Osteoblast (primary cell): ENCODE measurements around the gene EIF3I. TPM values are rescaled to one million over a fixed set of nuclear protein-coding genes. Genes with fewer than 3 reads are reported as not detected.

Experiments used
- DNase-seq: peaks from one replicate; pipeline ENCODE4 v3.0.0; 2011; ENCODE audit warnings: low spot score, mixed read lengths; ENCODE audit not compliant: insufficient read length; ENCODE audit errors: missing footprints
- H2AFZ ChIP-seq: 2 replicates; pipeline ENCODE4 v1.6.0; 2011; ENCODE audit warnings: mild to moderate bottlenecking, low read length
- H3K27ac ChIP-seq: 2 replicates; pipeline ENCODE4 v1.5.1; 2011; ENCODE audit warnings: mild to moderate bottlenecking, low read depth, low read length, moderate library complexity
- H3K27me3 ChIP-seq: 2 replicates; pipeline ENCODE4 v1.6.0; 2012; ENCODE audit warnings: mild to moderate bottlenecking, control low read depth, inconsistent platforms, low read length, moderate library complexity; ENCODE audit not compliant: insufficient read depth
- H3K36me3 ChIP-seq: 2 replicates; pipeline ENCODE4 v1.5.1; 2011; ENCODE audit warnings: mild to moderate bottlenecking, low read length, control low read depth, moderate library complexity; ENCODE audit not compliant: insufficient read depth
- H3K4me1 ChIP-seq: 2 replicates; pipeline ENCODE4 v1.5.1; 2011; ENCODE audit warnings: mild to moderate bottlenecking, low read length, control low read depth, moderate library complexity; ENCODE audit not compliant: insufficient read depth
- H3K4me2 ChIP-seq: 2 replicates; pipeline ENCODE4 v1.6.0; 2011; ENCODE audit warnings: mild to moderate bottlenecking, low read length; ENCODE audit not compliant: insufficient read depth
- H3K4me3 ChIP-seq: fragments of 200-600 bp; sonication (generic); 3 replicates; pipeline ENCODE4 v1.5.1; 2012; ENCODE audit warnings: mild to moderate bottlenecking, low read length, inconsistent platforms; ENCODE audit not compliant: insufficient read depth
- H3K79me2 ChIP-seq: 2 replicates; pipeline ENCODE4 v1.6.0; 2012; ENCODE audit warnings: mild to moderate bottlenecking, low read length, control low read depth, inconsistent platforms; ENCODE audit not compliant: insufficient read depth
- H3K9me3 ChIP-seq: 2 replicates; pipeline ENCODE4 v1.5.1; 2011; ENCODE audit warnings: low read depth, low read length, control low read depth
- H4K20me1 ChIP-seq: 2 replicates; pipeline ENCODE4 v1.6.0; 2012; ENCODE audit warnings: mild to moderate bottlenecking, low read length, control low read depth; ENCODE audit not compliant: insufficient read depth
- total RNA-seq: library from RNA; depleted of rRNA; stranded (reverse); fragments of >200 nt; gene quantifications from 2 replicates; pipeline ENCODE4 v1.2.3, GENCODE V29; 2012
- TF ChIP-seq, protein P1 (sequence below): IDR thresholded peaks from 2 replicates; pipeline ENCODE4 v1.5.1; 2011; ENCODE audit warnings: mild to moderate bottlenecking, low read depth, low read length, moderate library complexity; ENCODE audit errors: extremely low read depth

The EIF3I gene
- total RNA-seq, 1 donor, result 253 TPM

DNA sequence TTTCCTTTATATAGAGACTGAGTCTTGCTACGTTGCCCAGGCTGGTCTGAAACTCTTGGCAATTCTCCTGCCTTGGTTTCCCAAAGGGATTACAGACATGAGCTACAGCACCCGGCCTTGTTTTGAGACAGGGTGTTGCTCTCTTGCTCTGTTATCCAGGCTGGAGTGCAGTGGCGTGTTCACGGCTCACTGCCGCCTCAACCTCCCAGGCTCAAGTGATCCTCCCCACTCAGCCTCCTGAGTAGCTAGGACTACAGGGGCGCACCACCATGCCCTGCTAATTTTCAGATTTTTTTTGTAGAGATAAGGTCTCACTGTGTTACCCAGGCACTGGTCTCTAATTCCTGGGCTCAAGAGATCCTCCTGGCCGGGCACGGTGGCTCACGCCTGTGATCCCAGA is 43.6 kb downstream of the EIF3I start:
- no peak overlapping the region for H3K4me2 ChIP-seq

DNA sequence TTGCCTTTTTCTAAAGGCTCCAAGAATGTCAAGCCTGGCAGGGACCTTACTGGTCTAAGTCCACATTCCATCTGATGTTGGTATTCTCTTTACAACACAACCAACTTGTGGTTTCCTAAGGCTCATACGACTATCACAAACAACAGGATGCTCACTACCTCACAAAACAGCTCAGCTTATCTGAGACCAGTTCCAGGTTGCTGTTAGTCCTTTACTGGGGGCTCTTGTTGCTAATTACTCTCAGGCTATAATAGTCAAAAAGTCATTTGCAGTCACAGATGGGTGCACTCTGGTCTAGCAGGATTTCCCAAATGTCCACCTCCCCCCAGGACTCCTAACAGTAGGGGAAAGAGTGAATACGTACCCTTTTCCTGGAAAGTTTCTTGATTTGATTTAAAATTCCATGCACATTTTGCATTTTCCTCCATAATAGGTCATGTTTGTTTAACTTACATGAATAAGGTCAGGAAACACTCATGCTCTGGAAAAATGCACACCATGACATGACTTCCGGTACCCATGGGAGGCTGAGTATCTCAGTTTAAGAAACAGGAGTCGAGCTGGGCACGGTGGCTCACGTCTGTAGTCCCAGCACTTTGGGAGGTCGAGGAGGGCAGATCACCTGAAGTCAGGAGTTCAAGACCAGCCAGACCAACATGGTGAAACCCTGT is 44.8 kb downstream of the EIF3I start:
- H3K27me3 ChIP-seq, result no peaks in the 10 kb centered on the region
- no peaks in the 10 kb centered on the region for H4K20me1 ChIP-seq
- H3K79me2 ChIP-seq, result no peaks in the 10 kb centered on the region
- DNase-seq, result peak; percentile 87
- H3K4me1 ChIP-seq, result peaks cover 9% of the 10 kb centered on the region
- peak overlapping the region; percentile 2 for H2AFZ ChIP-seq
- peak overlapping the region; percentile 70 for H3K4me2 ChIP-seq
- peak overlapping the region; percentile 65 for H3K27ac ChIP-seq
- no peaks in the 10 kb centered on the region for H3K9me3 ChIP-seq
- TF ChIP-seq, protein P1, sequence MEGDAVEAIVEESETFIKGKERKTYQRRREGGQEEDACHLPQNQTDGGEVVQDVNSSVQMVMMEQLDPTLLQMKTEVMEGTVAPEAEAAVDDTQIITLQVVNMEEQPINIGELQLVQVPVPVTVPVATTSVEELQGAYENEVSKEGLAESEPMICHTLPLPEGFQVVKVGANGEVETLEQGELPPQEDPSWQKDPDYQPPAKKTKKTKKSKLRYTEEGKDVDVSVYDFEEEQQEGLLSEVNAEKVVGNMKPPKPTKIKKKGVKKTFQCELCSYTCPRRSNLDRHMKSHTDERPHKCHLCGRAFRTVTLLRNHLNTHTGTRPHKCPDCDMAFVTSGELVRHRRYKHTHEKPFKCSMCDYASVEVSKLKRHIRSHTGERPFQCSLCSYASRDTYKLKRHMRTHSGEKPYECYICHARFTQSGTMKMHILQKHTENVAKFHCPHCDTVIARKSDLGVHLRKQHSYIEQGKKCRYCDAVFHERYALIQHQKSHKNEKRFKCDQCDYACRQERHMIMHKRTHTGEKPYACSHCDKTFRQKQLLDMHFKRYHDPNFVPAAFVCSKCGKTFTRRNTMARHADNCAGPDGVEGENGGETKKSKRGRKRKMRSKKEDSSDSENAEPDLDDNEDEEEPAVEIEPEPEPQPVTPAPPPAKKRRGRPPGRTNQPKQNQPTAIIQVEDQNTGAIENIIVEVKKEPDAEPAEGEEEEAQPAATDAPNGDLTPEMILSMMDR, result no peak
- no peak overlapping the region for H3K4me3 ChIP-seq
- H3K36me3 ChIP-seq, result no peaks in the 10 kb centered on the region

More for the DNA sequence above, 43.6 kb downstream of the EIF3I start:
- Histone ChIP-seq H3K27me3 (no peaks in the 10 kb centered on the region), H3K4me1 (peaks cover 9% of the 10 kb centered on the region), H3K4me3 (no peak overlapping the region), H4K20me1 (no peaks in the 10 kb centered on the region), H3K9me3 (no peaks in the 10 kb centered on the region), H3K27ac (no peak overlapping the region), H3K79me2 (no peaks in the 10 kb centered on the region), H2AFZ (no peak overlapping the region), H3K36me3 (no peaks in the 10 kb centered on the region)
- TF ChIP-seq, protein P1, result no peak
- DNase-seq, result no peak

DNA sequence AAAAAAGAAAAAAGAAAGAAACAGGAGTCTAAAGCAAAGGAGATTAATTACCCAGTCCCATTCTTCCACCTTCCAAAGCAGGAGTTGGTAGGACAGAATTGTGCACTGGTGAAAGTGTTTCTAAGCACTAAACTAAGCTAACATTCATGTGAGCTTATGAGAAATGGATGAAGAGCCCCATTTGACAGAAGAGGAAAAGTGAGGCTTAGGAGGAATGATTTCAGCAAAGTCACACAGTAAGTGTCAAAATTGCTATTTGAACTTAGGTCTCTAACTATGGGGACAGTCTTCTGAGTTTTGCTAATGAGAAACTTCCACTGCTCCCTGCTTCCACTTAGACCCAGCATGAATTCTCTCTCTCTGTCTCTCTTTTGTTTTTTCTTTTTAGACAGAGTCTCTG is 47.5 kb downstream of the EIF3I start:
- peak; percentile 10 for DNase-seq
- TF ChIP-seq, protein P1, result no peak
- Histone ChIP-seq H3K4me2 (no peak overlapping the region), H3K9me3 (no peaks in the 10 kb centered on the region), H3K27ac (no peak overlapping the region), H2AFZ (no peak overlapping the region), H3K4me3 (no peak overlapping the region), H3K36me3 (no peaks in the 10 kb centered on the region), H3K4me1 (peaks cover 9% of the 10 kb centered on the region), H4K20me1 (no peaks in the 10 kb centered on the region), H3K79me2 (no peaks in the 10 kb centered on the region), H3K27me3 (peaks cover 22% of the 10 kb centered on the region)

DNA sequence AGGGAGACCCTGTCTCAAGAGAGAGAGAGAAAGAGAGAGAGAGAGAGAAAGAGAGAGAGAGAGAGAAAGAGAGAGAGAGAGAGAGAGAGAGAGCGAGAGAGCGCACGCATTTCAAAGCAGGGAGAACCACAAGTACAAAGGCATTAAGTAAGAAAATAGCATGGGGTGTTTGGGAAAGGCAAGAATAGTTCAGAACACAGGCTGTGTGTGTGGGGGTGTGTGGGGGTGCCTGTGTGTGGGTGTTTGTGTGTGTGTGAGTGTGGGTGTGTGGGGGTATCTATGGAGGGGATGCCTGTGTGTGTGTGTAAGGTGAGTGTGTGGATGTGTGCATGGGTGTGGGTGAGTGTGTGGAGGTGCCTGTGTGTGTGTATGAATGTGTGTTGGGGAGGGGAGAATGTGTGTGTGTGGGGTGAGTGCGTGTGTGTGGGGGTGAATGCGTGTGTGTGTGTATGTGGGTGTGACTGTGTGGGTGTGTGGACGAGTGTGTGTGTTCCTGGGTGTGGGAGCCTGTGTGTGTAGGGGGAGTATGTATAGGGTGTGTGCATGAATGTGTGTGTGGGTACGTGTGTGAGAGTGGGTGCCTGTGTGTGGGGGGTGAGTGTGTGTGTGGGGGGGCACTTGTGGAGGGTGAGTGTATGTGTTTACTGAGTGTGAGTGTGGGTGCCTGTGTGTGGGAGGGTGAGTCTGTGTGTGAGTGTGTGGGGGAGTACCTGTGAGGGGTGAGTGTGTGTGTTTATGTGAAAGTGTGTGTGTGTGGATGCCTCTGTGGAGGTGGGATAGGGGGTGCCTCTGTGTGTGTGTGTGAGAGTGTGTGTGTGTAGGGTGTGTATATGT is 50.6 kb downstream of the EIF3I start:
- Histone ChIP-seq H4K20me1 (no peaks in the 10 kb centered on the region), H3K9me3 (no peaks in the 10 kb centered on the region), H3K79me2 (no peaks in the 10 kb centered on the region), H3K4me1 (no peaks in the 10 kb centered on the region), H2AFZ (no peak overlapping the region), H3K4me3 (no peak overlapping the region), H3K27ac (no peak overlapping the region), H3K36me3 (no peaks in the 10 kb centered on the region), H3K27me3 (peaks cover 47% of the 10 kb centered on the region), H3K4me2 (no peak overlapping the region)
- DNase-seq, result peak; percentile 47
- TF ChIP-seq, protein P1, result no peak
